ELR (cell line): ENCODE measurements around the gene MAP2K5.
"Not testable (repeated sequence)": the region's sequence is repeated elsewhere in the genome, so short reads cannot be mapped to it uniquely, and the experiment has no call there.

Source experiments
- DNase-seq: peaks from one replicate; pipeline ENCODE4 v3.0.0-alpha.2; 2015; ENCODE audit warnings: low read depth

MAP2K5 gene

GRCh38 chr15:67601073-67601472 is 58.6 kb downstream of the MAP2K5 start:
- DNase-seq = peak; percentile 8

- DNase-seq = no peak
These were observed 60.6 kb downstream of the MAP2K5 start for GRCh38 chr15:67603063-67603462.

GRCh38 chr15:67605871-67606270 is 63.4 kb downstream of the MAP2K5 start:
- DNase-seq = no peak

- no peak for DNase-seq
These were observed 64.2 kb downstream of the MAP2K5 start for GRCh38 chr15:67606742-67607141.

- no peak for DNase-seq
These were observed 64.8 kb downstream of the MAP2K5 start for GRCh38 chr15:67607329-67607728.

DNA sequence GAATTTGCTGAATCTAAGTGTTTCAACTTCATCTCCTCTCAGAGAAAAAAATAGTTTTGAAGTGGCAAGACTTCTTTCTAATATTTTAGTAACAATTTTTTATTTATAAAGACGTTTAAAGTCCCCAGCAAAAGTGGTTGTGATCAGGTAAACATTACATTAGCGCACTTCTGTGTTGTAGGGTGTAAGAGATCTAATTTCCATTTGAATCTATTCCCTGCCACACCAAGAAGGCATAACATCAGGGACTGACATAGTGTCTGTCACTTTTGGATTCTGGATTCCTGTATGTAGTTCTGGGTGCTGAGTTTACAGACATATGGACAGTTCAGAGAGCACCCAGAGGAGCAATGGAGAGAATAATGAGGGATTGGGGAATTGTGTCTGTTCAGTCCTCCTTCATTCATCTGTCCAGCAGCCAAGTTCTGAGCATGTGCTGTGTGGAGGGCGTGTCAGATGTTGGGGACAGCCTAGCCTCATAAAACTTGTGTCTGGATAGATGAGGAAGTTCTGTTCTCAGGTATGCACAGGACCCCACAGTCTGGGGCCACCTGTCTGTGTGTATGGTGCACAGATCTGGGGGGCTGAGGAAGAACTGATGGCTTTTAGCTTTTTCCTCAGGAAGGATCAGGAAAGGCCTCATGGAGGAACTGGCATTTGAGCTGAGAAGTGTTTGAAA is 65.6 kb downstream of the MAP2K5 start:
- no peak for DNase-seq

- no peak for DNase-seq
These were observed 66.1 kb downstream of the MAP2K5 start for GRCh38 chr15:67608638-67608959.

DNA sequence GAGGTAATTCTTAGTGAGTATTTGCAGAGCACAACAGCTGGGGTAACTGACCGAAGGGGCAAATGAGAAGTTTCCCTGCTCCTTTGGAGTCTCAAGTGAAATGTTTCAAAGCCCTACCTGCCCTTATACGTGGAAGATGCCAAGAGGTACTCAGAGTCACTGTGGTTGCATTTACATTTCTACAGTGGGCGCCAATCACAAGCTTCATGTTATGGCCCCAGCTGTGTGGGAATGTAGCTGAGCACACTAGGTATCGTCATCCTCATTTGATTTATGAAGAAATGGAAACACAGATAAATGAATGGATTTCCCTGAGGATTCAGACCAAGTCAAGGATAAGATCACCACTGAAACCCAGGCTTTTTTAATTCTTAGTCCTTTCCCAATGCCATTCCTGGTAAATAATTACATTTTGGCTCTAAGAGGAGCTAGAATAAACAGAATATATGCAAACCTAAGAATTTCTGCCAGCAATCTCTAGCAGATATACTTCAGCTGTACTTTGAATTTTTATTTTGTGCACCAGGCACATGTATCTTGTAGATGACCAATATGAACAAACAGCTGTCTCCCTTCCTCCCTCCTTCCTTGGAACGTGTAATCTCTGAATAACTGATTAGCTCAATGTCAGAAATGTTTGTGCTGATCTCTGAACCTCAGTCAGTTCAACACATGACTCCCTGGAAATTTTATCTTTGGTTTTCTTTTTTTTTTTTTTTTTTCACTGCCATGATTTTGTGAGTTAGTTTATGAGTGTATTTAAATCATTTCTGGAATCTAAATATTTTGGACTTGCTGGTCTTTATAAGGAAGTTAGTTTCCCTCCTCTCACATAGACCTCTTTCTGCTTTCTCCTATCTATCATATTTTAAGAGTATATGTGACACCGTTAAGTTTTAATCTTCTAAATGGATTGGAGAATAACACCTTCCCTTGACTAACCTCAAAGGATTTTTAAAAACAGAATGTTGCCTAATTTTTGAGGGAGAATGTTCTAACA is 69.2 kb downstream of the MAP2K5 start:
- DNase-seq = no peak

GRCh38 chr15:67613211-67613610 is 70.7 kb downstream of the MAP2K5 start:
- DNase-seq = no peak

DNA sequence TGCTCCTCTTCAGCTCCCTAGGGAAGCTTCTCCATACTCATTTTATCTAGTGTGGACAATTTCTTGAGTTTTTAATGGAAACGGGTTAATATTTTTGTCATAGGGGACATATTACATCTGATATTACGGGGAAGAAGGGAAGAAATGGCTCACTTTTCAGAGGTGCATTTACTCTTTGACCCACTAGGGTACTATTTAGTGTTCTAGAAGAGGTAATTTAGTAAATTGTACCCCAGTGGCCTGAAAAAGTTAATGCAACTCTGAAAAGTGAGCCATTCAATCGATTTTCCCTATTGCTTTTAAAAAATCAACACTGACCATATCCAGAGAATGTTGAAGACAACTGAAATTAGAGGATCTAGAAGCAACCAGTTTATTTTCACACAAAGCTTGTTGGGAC is 71.2 kb downstream of the MAP2K5 start:
- DNase-seq = peak; percentile 34

GRCh38 chr15:67615131-67615534 is 72.6 kb downstream of the MAP2K5 start:
- not testable (repeated sequence) for DNase-seq

DNA sequence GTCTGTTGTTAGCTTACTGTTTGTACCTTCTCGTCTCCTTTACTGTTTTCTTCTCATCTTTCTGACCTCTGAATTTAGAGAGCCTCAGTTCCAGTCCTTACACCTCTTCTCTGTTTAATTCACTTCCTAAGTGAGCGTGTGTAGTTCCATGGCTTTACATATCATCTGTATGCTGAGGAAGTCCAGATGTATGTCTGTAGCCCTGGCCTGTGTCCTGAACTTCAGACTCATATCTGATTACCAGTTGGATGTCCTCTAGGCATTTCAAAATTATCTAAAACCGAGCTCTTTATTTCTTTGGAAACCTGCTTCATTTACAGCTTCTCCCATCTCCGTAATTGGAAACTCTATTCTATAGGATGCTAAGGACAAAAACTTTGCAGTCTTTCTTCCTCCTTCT is 75.8 kb downstream of the MAP2K5 start:
- no peak for DNase-seq

GRCh38 chr15:67622110-67622509 is 79.6 kb downstream of the MAP2K5 start:
- no peak for DNase-seq

DNA sequence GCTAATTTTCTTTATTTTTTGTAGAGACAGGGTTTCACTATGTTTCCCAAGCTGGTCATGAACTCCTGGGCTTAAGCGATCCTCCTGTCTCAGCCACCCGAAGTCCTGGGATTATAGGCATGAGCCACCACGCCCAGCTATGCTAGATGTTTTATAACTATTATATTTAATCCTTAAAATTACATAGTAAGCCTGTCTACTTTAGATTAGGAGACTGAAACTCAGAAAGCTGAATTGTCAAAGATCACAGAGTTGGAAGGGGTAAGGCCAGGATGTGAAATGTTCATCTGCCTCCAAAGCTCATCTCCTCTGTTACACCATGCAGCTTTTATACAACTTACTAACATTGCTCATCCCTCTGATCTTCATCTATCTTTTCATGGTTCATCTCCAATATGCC is 89.8 kb downstream of the MAP2K5 start:
- no peak for DNase-seq

DNA sequence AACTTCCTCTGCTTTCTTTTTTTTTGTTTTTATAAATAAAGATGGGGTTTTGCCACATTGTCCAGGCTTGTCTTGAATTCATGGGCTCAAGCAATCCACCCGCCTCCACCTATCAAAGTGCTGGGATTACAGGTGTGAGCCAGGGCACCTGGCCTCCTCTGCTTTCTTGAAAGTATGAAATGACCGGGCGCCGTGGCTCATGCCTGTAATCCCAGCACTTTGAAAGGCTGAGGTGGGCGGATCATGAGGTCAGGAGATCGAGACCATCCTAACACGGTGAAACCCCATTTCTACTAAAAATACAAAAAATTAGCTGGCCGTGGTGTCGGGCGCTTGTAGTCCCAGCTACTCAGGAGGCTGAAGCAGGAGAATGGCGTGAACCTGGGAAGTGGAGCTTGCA is 93.4 kb downstream of the MAP2K5 start:
- not testable (repeated sequence) for DNase-seq

DNA sequence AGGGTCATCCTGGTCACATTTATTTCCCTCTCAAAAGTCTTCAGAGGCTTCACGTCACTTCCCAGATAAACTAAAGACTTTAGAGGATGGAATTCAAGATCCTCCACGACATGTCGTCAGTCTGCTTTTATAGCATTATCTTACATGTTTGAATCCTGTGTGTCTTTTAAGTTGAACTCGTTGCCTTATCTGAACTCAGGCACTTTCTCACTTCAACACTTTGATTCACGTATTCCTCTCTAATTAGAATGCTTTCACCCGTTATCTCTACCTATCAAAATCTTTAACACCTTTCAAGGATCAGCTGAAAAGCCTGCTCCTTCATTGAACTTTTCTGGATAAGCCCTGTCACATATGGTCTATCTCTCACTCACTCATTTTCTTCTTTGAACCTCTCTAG is 97.1 kb downstream of the MAP2K5 start:
- DNase-seq = no peak

DNA sequence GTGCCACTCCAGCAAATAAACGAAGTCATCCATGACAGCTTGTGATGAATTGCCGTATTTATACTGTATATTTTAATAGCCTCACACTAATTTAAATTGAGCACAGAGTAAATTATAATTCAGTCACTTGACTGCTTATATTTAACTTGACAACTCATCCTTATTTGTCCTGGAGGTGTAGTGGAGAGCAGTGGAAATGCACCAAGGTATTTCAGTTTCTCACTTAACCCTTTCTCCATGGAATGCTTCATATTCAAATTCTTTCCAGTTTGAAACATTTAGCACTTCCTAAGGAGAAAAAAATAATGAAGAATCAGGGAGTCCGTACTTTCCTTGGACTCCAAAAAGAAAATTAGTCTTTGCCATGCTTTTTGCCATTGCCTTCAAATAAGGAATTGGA is 99.0 kb downstream of the MAP2K5 start:
- no peak for DNase-seq

DNA sequence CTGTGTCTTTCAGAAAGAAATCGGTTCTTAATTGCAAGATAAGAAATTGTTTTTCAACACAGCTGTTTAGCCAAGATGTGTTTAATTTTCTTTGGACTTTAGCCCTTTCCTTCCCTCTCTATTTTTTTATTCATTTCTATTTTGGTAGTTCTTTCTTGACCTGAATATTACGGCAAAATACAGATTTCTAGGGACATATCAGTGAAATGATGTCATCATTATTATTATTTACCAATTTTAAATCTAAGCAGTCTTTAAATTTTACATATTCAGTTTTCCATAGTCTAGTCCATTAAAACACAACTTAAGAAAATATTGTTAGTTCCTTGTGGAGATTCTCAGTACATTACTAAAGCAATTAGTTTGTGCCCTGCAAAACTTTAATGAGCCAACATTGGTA is 104.3 kb downstream of the MAP2K5 start:
- DNase-seq = no peak

- DNase-seq = no peak
These were observed 110.1 kb downstream of the MAP2K5 start for GRCh38 chr15:67652586-67652985.

GRCh38 chr15:67660446-67660845 is 117.9 kb downstream of the MAP2K5 start:
- no peak for DNase-seq

GRCh38 chr15:67660874-67661606 is 118.5 kb downstream of the MAP2K5 start:
- DNase-seq = no peak

DNA sequence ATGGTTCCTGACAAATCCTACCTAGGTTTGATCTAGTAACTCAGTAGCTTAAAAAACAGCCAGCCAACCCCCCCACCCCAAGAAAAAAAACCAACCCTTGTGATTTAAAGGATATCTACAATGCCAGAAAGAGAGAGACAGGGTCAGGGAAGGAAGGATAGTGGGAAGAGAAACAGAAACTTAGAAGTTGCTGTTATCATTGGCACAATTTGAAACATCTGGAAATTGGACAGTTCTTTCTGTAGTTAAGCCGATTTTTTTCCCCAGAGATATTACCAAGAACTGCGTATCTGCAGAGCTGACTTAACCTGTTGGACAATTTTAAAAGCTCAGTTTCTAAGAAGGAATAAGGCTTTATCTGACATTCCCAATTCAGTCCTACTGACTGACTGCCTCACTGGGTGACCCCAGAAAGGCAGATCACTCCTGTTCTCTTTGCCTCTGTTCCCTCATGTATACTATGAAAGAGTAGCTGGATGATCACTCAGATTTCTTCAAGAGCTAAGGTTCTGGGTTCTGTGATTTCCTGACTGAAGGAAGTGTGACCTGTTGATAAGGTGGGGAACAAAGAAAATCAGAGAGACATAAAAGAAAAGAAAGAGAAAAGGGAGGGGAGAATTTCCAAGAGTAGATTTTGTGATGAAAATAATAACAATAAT is 128.3 kb downstream of the MAP2K5 start:
- no peak for DNase-seq
